Mesenchymal stem cell (in vitro differentiated cells and primary cell): ENCODE measurements around the gene CYP1A2.

Source experiments
- DNase-seq: peaks from one replicate; pipeline ENCODE4 v3.0.0-alpha.2; 2013
- H2AFZ ChIP-seq: one replicate; pipeline ENCODE4 v1.6.1; 2013; ENCODE audit warnings: low read depth, mild to moderate bottlenecking, control low read depth, inconsistent platforms, low read length, moderate library complexity
- H2AK5ac ChIP-seq: 2 replicates; pipeline ENCODE4 v1.6.1; 2013; ENCODE audit warnings: low read length, moderate library complexity, mild to moderate bottlenecking, inconsistent platforms; ENCODE audit not compliant: severe bottlenecking
- H2BK120ac ChIP-seq: one replicate; pipeline ENCODE4 v1.6.1; 2013; ENCODE audit warnings: low read depth, mild to moderate bottlenecking, inconsistent platforms, low read length, moderate library complexity
- H2BK12ac ChIP-seq, 2 experiments: one replicate each; pipeline ENCODE4 v1.6.1; 2013; ENCODE audit warnings: inconsistent platforms in 2 of 2, low read length in 2 of 2, mild to moderate bottlenecking in 2 of 2, moderate library complexity in 2 of 2, control low read depth in 1 of 2
- H2BK15ac ChIP-seq: one replicate; pipeline ENCODE4 v1.6.1; 2013; ENCODE audit warnings: mild to moderate bottlenecking, low read depth, inconsistent platforms; ENCODE audit not compliant: poor library complexity, severe bottlenecking
- H2BK5ac ChIP-seq: 2 replicates; pipeline ENCODE4 v1.6.1; 2013; ENCODE audit warnings: low read depth, mild to moderate bottlenecking, low read length, control low read depth, inconsistent platforms; ENCODE audit not compliant: poor library complexity, severe bottlenecking
- H3K14ac ChIP-seq, 2 experiments: one replicate each; pipeline ENCODE4 v1.6.1; 2013; ENCODE audit warnings: inconsistent platforms in 2 of 2, low read length in 2 of 2, control low read depth in 1 of 2, mild to moderate bottlenecking in 1 of 2, moderate library complexity in 1 of 2
- H3K18ac ChIP-seq, 2 experiments: one replicate each; pipeline ENCODE4 v1.6.1; 2013; ENCODE audit warnings: inconsistent platforms in 2 of 2, low read length in 2 of 2, control low read depth in 1 of 2, low read depth in 1 of 2, mild to moderate bottlenecking in 1 of 2
- H3K23ac ChIP-seq, 2 experiments: one replicate each; pipeline ENCODE4 v1.6.1; 2013; ENCODE audit warnings: inconsistent platforms in 2 of 2, low read length in 2 of 2, mild to moderate bottlenecking in 2 of 2, moderate library complexity in 2 of 2, control low read depth in 1 of 2
- H3K27ac ChIP-seq: 2 replicates; pipeline ENCODE4 v1.5.1; 2013; ENCODE audit warnings: mild to moderate bottlenecking, moderate library complexity, low read length, control low read depth, inconsistent platforms; ENCODE audit not compliant: poor library complexity, severe bottlenecking
- H3K27me3 ChIP-seq, 2 experiments: 2 replicates each; pipeline versions ENCODE4 v1.6.1 to v1.7.0; 2013; ENCODE audit warnings: low read length in 2 of 2, mild to moderate bottlenecking in 2 of 2, moderate library complexity in 2 of 2, control low read depth in 1 of 2, inconsistent platforms in 1 of 2; ENCODE audit not compliant: control insufficient read depth in 1 of 2, insufficient read depth in 1 of 2
- H3K36me3 ChIP-seq, 2 experiments: 2 replicates each; pipeline versions ENCODE4 v1.6.1 to v1.7.0; 2013; ENCODE audit warnings: low read length in 2 of 2, control low read depth in 1 of 2, inconsistent platforms in 1 of 2, low read depth in 1 of 2, mild to moderate bottlenecking in 1 of 2; ENCODE audit not compliant: insufficient read depth in 2 of 2, control insufficient read depth in 1 of 2
- H3K4ac ChIP-seq, 2 experiments: one replicate each; pipeline ENCODE4 v1.6.1; 2013; ENCODE audit warnings: inconsistent platforms in 2 of 2, low read length in 2 of 2, mild to moderate bottlenecking in 2 of 2, moderate library complexity in 2 of 2, control low read depth in 1 of 2, low read depth in 1 of 2
- H3K4me1 ChIP-seq: 2 replicates; pipeline ENCODE4 v1.6.1; 2013; ENCODE audit warnings: low read depth, low read length, control low read depth; ENCODE audit not compliant: control insufficient read depth, insufficient read depth
- H3K4me2 ChIP-seq: 2 replicates; pipeline ENCODE4 v1.6.1; 2013; ENCODE audit warnings: low read length, mild to moderate bottlenecking, inconsistent platforms; ENCODE audit not compliant: poor library complexity, severe bottlenecking
- H3K4me3 ChIP-seq, 2 experiments: 2 replicates each; pipeline versions ENCODE4 v1.5.1 to v1.7.0; 2013; ENCODE audit warnings: low read length in 2 of 2, mild to moderate bottlenecking in 2 of 2, control low read depth in 1 of 2, low read depth in 1 of 2; ENCODE audit not compliant: insufficient read depth in 1 of 2
- H3K79me1 ChIP-seq: replicated peaks from 2 replicates; pipeline ENCODE4 v1.6.1; 2013; ENCODE audit warnings: mild to moderate bottlenecking, control low read depth, low read length, inconsistent platforms; ENCODE audit not compliant: poor library complexity, severe bottlenecking
- H3K9ac ChIP-seq: 2 replicates; pipeline ENCODE4 v1.7.0; 2013; ENCODE audit warnings: mild to moderate bottlenecking, low read length, moderate library complexity
- H3K9me3 ChIP-seq: 2 replicates; pipeline ENCODE4 v1.7.0; 2013; ENCODE audit warnings: mild to moderate bottlenecking, low read length; ENCODE audit not compliant: control insufficient read depth
- H4K8ac ChIP-seq: one replicate; pipeline ENCODE4 v1.6.1; 2013; ENCODE audit warnings: inconsistent platforms, mild to moderate bottlenecking, low read length, moderate library complexity
- H4K91ac ChIP-seq: one replicate; pipeline ENCODE4 v1.6.1; 2013; ENCODE audit warnings: mild to moderate bottlenecking, low read length, inconsistent platforms
- WGBS: methylation state at CpG from one replicate; pipeline ENCODE4 v1.1.7; 2013; ENCODE audit warnings: mixed read lengths; 5-methylcytosine and 5-hydroxymethylcytosine counted together

CYP1A2 gene

GRCh38 chr15:74767167-74768098, 18.8 kb downstream of the CYP1A2 start:
- Histone ChIP-seq H3K4me3 (no peak overlapping the region), H2BK5ac (no peak overlapping the region), H3K79me1 (no peaks in the 10 kb centered on the region), H2BK120ac (no peak overlapping the region), H4K91ac (no peak overlapping the region), H3K27ac (no peak overlapping the region), H3K27me3 (peaks cover 24 to 46% of the 10 kb centered on the region in 2 experiments), H3K14ac (no peak overlapping the region), H3K4me1 (peaks cover 4% of the 10 kb centered on the region), H3K9me3 (no peaks in the 10 kb centered on the region), H3K4me2 (no peak overlapping the region), H2AFZ (no peak overlapping the region), H3K18ac (no peak overlapping the region), H4K8ac (no peak overlapping the region), H3K4ac (no peak overlapping the region), H2BK12ac (no peak overlapping the region), H3K23ac (no peak overlapping the region), H3K9ac (no peak overlapping the region), H2AK5ac (no peak overlapping the region), H2BK15ac (no peak overlapping the region), H3K36me3 (no peaks in the 10 kb centered on the region)
- WGBS: 87% methylated on average over 11 of the region's 14 CpGs
- DNase-seq: no peak

- Histone ChIP-seq H3K27me3 (peaks cover 24 to 38% of the 10 kb centered on the region in 2 experiments), H3K14ac (no peak overlapping the region), H3K4me2 (no peak overlapping the region), H3K9ac (peak overlapping the region; percentile 62), H3K79me1 (no peaks in the 10 kb centered on the region), H4K8ac (no peak overlapping the region), H3K4ac (no peak overlapping the region), H3K4me3 (peak overlapping the region in 1 of 2 experiments; percentile 54), H2BK12ac (no peak overlapping the region), H3K4me1 (peaks cover 4% of the 10 kb centered on the region), H3K18ac (no peak overlapping the region), H2AK5ac (no peak overlapping the region), H2BK15ac (no peak overlapping the region), H3K27ac (no peak overlapping the region), H3K23ac (no peak overlapping the region), H4K91ac (no peak overlapping the region), H2AFZ (no peak overlapping the region), H3K9me3 (no peaks in the 10 kb centered on the region), H2BK5ac (no peak overlapping the region), H2BK120ac (no peak overlapping the region), H3K36me3 (no peaks in the 10 kb centered on the region)
- no peak for DNase-seq
- WGBS: 63% methylated on average over 13 of the region's 15 CpGs
Measured at GRCh38 chr15:74768099-74768770, 19.6 kb downstream of the CYP1A2 start.

GRCh38 chr15:74768771-74769342, 20.2 kb downstream of the CYP1A2 start:
- H3K4ac ChIP-seq: no peak overlapping the region
- peak overlapping the region; percentile 62 for H3K9ac ChIP-seq
- H2BK15ac ChIP-seq: no peak overlapping the region
- H2BK12ac ChIP-seq: no peak overlapping the region
- no peaks in the 10 kb centered on the region for H3K79me1 ChIP-seq
- peaks cover 9% of the 10 kb centered on the region for H3K4me1 ChIP-seq
- H3K4me3 ChIP-seq: peak overlapping the region in 1 of 2 experiments; percentile 54
- no peak overlapping the region for H3K18ac ChIP-seq
- H2BK120ac ChIP-seq: no peak overlapping the region
- H2BK5ac ChIP-seq: no peak overlapping the region
- peak; percentile 67 for DNase-seq
- no peaks in the 10 kb centered on the region for H3K36me3 ChIP-seq
- H3K4me2 ChIP-seq: no peak overlapping the region
- H4K8ac ChIP-seq: no peak overlapping the region
- H2AK5ac ChIP-seq: no peak overlapping the region
- H3K23ac ChIP-seq: no peak overlapping the region
- 4% methylated on average over 9 of the region's 9 CpGs for WGBS
- H3K27me3 ChIP-seq: peaks cover 24 to 32% of the 10 kb centered on the region in 2 experiments
- H4K91ac ChIP-seq: no peak overlapping the region
- H3K27ac ChIP-seq: no peak overlapping the region
- H3K14ac ChIP-seq: no peak overlapping the region
- no peaks in the 10 kb centered on the region for H3K9me3 ChIP-seq
- no peak overlapping the region for H2AFZ ChIP-seq

- Histone ChIP-seq H2BK12ac (no peak overlapping the region), H3K4me3 (no peak overlapping the region), H3K27me3 (peaks cover 24 to 29% of the 10 kb centered on the region in 2 experiments), H3K27ac (no peak overlapping the region), H3K4ac (no peak overlapping the region), H3K18ac (no peak overlapping the region), H3K9me3 (no peaks in the 10 kb centered on the region), H2AFZ (no peak overlapping the region), H3K79me1 (no peaks in the 10 kb centered on the region), H2BK5ac (no peak overlapping the region), H3K4me1 (peaks cover 9% of the 10 kb centered on the region), H2BK120ac (no peak overlapping the region), H3K14ac (no peak overlapping the region), H4K8ac (no peak overlapping the region), H2AK5ac (no peak overlapping the region), H4K91ac (no peak overlapping the region), H2BK15ac (no peak overlapping the region), H3K9ac (no peak overlapping the region), H3K4me2 (no peak overlapping the region), H3K23ac (no peak overlapping the region), H3K36me3 (no peaks in the 10 kb centered on the region)
- DNase-seq: no peak
- WGBS: 58% methylated on average over 7 of the region's 7 CpGs
Measured at GRCh38 chr15:74769463-74770025, 20.9 kb downstream of the CYP1A2 start.
